Neural cell (in vitro differentiated cells): ENCODE measurements around the gene XDH. TPM values are rescaled to one million over a fixed set of nuclear protein-coding genes. Genes with fewer than 3 reads are reported as not detected.

Experiments used
- H2AFZ ChIP-seq: fragments of 200-600, 300-800 bp; sonication (generic), shearing (Covaris generic); 2 replicates; pipeline ENCODE4 v1.6.0; 2014; ENCODE audit warnings: low read depth, mild to moderate bottlenecking, antibody characterized with exemption, low read length, moderate library complexity
- H3F3A ChIP-seq: fragments of 200-600 bp; shearing (Covaris generic); 2 replicates; pipeline ENCODE4 v1.6.1; 2016; ENCODE audit warnings: mild to moderate bottlenecking, moderate library complexity, mixed read lengths, antibody characterized with exemption, low read length; ENCODE audit not compliant: insufficient read depth, poor library complexity, severe bottlenecking
- H3K27ac ChIP-seq: fragments of 200-600, 300-800 bp; sonication (generic), shearing (Covaris generic); 2 replicates; pipeline ENCODE4 v1.5.1; 2014; ENCODE audit warnings: mild to moderate bottlenecking, low read length, moderate library complexity
- H3K27me3 ChIP-seq: fragments of 300-800, 200-600 bp; sonication (generic), shearing (Covaris generic); 2 replicates; pipeline ENCODE4 v1.6.0; 2014; ENCODE audit warnings: mild to moderate bottlenecking, low read depth, low read length, moderate library complexity; ENCODE audit not compliant: insufficient read depth
- H3K36me3 ChIP-seq: fragments of 300-800, 200-600 bp; sonication (generic), shearing (Covaris generic); 2 replicates; pipeline ENCODE4 v1.5.1; 2014; ENCODE audit warnings: mild to moderate bottlenecking, antibody characterized with exemption, low read length, moderate library complexity; ENCODE audit not compliant: insufficient read depth
- H3K4me2 ChIP-seq: fragments of 300-800, 200-600 bp; sonication (generic), shearing (Covaris generic); 2 replicates; pipeline ENCODE4 v1.6.0; 2014; ENCODE audit warnings: mild to moderate bottlenecking, low read length
- H3K4me3 ChIP-seq: fragments of 300-800, 200-600 bp; sonication (generic), shearing (Covaris generic); 2 replicates; pipeline ENCODE4 v1.5.1; 2014; ENCODE audit warnings: mild to moderate bottlenecking, low read length, moderate library complexity
- H3K79me2 ChIP-seq: fragments of 200-600 bp; shearing (Covaris generic); replicated peaks from 2 replicates; pipeline ENCODE4 v1.6.0; 2014; ENCODE audit warnings: mild to moderate bottlenecking, low read length, moderate library complexity; ENCODE audit not compliant: insufficient read depth
- H3K9ac ChIP-seq: fragments of 300-800, 200-600 bp; sonication (generic), shearing (Covaris generic); 2 replicates; pipeline ENCODE4 v1.6.1; 2016; ENCODE audit warnings: mild to moderate bottlenecking, low read length, mixed read lengths
- H3K9me2 ChIP-seq: fragments of 200-600 bp; shearing (Covaris generic); 2 replicates; pipeline ENCODE4 v1.6.1; 2016; ENCODE audit warnings: mild to moderate bottlenecking, low read length, mixed read lengths; ENCODE audit not compliant: insufficient read depth
- H3K9me3 ChIP-seq: fragments of 200-600, 300-800 bp; sonication (generic), shearing (Covaris generic); 2 replicates; pipeline ENCODE4 v1.6.1; 2016; ENCODE audit warnings: mild to moderate bottlenecking, mixed run types, low read length, moderate library complexity, mixed read lengths
- H4K20me1 ChIP-seq: fragments of 200-600 bp; shearing (Covaris generic); 2 replicates; pipeline ENCODE4 v1.6.1; 2016; ENCODE audit warnings: mild to moderate bottlenecking, mixed run types; ENCODE audit not compliant: insufficient read depth
- CTCF ChIP-seq: fragments of 450-650 bp; IDR thresholded peaks from 2 replicates; pipeline ENCODE4 v1.5.1; 2014; ENCODE audit warnings: antibody characterized with exemption, mild to moderate bottlenecking, moderate library complexity; ENCODE audit not compliant: poor library complexity, severe bottlenecking
- EP300 ChIP-seq: fragments of 450-650 bp; conservative IDR thresholded peaks from 2 replicates; pipeline ENCODE4 v1.6.1; 2014; ENCODE audit warnings: antibody characterized with exemption, mild to moderate bottlenecking, moderate library complexity; ENCODE audit not compliant: poor library complexity, severe bottlenecking
- EZH2 ChIP-seq: fragments of 200-600, 300-800 bp; shearing (Covaris generic), sonication (generic); IDR thresholded peaks from 2 replicates; pipeline ENCODE4 v1.6.1; 2014; ENCODE audit warnings: antibody characterized with exemption, low read length, borderline replicate concordance, mild to moderate bottlenecking; ENCODE audit not compliant: insufficient read depth, poor library complexity, severe bottlenecking
- MXI1 ChIP-seq: fragments of 450-650 bp; conservative IDR thresholded peaks from 2 replicates; pipeline ENCODE4 v1.6.1; 2014; ENCODE audit warnings: antibody characterized with exemption, mild to moderate bottlenecking; ENCODE audit not compliant: poor library complexity, severe bottlenecking
- POLR2AphosphoS5 ChIP-seq: IDR thresholded peaks from 2 replicates; pipeline ENCODE4 v1.6.1; 2012
- RAD21 ChIP-seq: fragments of 450-650 bp; conservative IDR thresholded peaks from 2 replicates; pipeline ENCODE4 v1.6.1; 2014; ENCODE audit warnings: antibody characterized with exemption, mild to moderate bottlenecking, moderate library complexity
- SMC3 ChIP-seq: fragments of 450-650 bp; conservative IDR thresholded peaks from 2 replicates; pipeline ENCODE4 v1.6.1; 2014; ENCODE audit warnings: antibody characterized with exemption, mild to moderate bottlenecking, moderate library complexity; ENCODE audit not compliant: poor library complexity
- TAF1 ChIP-seq: IDR thresholded peaks from 2 replicates; pipeline ENCODE4 v1.6.1; 2012; ENCODE audit warnings: low read depth
- polyA plus RNA-seq: library from polyadenylated mRNA; depleted of rRNA; stranded (reverse); fragments of >200 nt; gene quantifications from 2 replicates; pipeline ENCODE4 v1.2.3, GENCODE V29; 2014
- TF ChIP-seq, protein P1 (sequence below): IDR thresholded peaks from 2 replicates; pipeline ENCODE4 v1.6.1; 2012; ENCODE audit warnings: borderline replicate concordance

The XDH gene
- polyA plus RNA-seq, 1 donor from 2014 or later: 0.48 TPM

- Histone ChIP-seq H3K36me3 (no peaks in the 10 kb centered on the region), H3K9me3 (no peaks in the 10 kb centered on the region), H3F3A (no peaks in the 10 kb centered on the region), H3K4me2 (no peak overlapping the region), H2AFZ (no peak overlapping the region), H3K9ac (no peak overlapping the region), H3K4me3 (no peak overlapping the region), H3K27me3 (no peaks in the 10 kb centered on the region), H3K27ac (no peak overlapping the region), H4K20me1 (no peaks in the 10 kb centered on the region), H3K79me2 (no peaks in the 10 kb centered on the region), H3K9me2 (no peaks in the 10 kb centered on the region)
- TF ChIP-seq POLR2AphosphoS5: no peak
- no peak for TF ChIP-seq CTCF
- no peak for TF ChIP-seq EP300
- no peak for TF ChIP-seq TAF1
- no peak for TF ChIP-seq RAD21
- TF ChIP-seq EZH2: no peak
- TF ChIP-seq, protein P1, sequence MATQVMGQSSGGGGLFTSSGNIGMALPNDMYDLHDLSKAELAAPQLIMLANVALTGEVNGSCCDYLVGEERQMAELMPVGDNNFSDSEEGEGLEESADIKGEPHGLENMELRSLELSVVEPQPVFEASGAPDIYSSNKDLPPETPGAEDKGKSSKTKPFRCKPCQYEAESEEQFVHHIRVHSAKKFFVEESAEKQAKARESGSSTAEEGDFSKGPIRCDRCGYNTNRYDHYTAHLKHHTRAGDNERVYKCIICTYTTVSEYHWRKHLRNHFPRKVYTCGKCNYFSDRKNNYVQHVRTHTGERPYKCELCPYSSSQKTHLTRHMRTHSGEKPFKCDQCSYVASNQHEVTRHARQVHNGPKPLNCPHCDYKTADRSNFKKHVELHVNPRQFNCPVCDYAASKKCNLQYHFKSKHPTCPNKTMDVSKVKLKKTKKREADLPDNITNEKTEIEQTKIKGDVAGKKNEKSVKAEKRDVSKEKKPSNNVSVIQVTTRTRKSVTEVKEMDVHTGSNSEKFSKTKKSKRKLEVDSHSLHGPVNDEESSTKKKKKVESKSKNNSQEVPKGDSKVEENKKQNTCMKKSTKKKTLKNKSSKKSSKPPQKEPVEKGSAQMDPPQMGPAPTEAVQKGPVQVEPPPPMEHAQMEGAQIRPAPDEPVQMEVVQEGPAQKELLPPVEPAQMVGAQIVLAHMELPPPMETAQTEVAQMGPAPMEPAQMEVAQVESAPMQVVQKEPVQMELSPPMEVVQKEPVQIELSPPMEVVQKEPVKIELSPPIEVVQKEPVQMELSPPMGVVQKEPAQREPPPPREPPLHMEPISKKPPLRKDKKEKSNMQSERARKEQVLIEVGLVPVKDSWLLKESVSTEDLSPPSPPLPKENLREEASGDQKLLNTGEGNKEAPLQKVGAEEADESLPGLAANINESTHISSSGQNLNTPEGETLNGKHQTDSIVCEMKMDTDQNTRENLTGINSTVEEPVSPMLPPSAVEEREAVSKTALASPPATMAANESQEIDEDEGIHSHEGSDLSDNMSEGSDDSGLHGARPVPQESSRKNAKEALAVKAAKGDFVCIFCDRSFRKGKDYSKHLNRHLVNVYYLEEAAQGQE: no peak
- TF ChIP-seq MXI1: no peak
- no peak for TF ChIP-seq SMC3
Observed at GRCh38 chr2:31406593-31407385, 7.8 kb downstream of the XDH start.

GRCh38 chr2:31404827-31405226 lies 9.7 kb downstream of the XDH start:
- Histone ChIP-seq H3K36me3 (no peaks in the 10 kb centered on the region), H3F3A (no peaks in the 10 kb centered on the region), H3K27me3 (no peaks in the 10 kb centered on the region), H3K4me2 (no peak overlapping the region), H2AFZ (no peak overlapping the region), H3K9me2 (no peaks in the 10 kb centered on the region), H3K79me2 (no peaks in the 10 kb centered on the region), H3K9ac (no peak overlapping the region), H3K9me3 (no peaks in the 10 kb centered on the region), H4K20me1 (no peaks in the 10 kb centered on the region), H3K27ac (no peak overlapping the region), H3K4me3 (no peak overlapping the region)
- TF ChIP-seq MXI1 (no peak), TAF1 (no peak), SMC3 (no peak), EZH2 (no peak), CTCF (no peak), RAD21 (no peak), POLR2AphosphoS5 (no peak)
